PC-3 (cell line): ENCODE measurements around the gene VPS26B.

ENCODE experiments used
- EZH2 ChIP-seq: fragments of 300-600 bp; sonication (generic); IDR thresholded peaks from one replicate; pipeline ENCODE4 v1.6.1; 2017; ENCODE audit warnings: antibody characterized with exemption, mild to moderate bottlenecking, low read length; ENCODE audit not compliant: unreplicated experiment
- EZH2phosphoT487 ChIP-seq: fragments of 300-600 bp; sonication (generic); IDR thresholded peaks from 2 replicates; pipeline ENCODE4 v1.6.1; 2018; ENCODE audit warnings: mild to moderate bottlenecking, antibody characterized with exemption, low read length, borderline replicate concordance

DNA sequence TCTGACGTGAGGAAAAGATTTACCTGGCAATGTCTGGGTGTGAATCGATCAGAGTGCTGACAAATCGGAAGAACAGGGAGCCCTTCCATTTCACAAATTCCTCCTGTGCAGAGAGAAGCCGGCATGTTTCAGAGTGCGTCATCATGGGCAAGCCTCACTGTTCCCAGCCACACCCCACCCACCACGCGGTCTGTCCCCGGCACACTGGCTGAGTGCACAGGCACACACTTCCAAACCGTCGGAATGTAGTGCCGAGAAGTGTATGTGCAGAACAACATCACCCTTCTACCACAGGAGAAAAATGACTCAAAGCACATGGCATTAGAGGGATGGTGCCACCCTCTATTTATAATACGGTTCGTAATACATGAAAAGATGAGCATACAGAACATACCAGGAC lies 48.2 kb upstream of the VPS26B start:
- TF ChIP-seq EZH2phosphoT487 (no peak), EZH2 (no peak)
